D341Med (cell line): Measurements from ENCODE around the gene PRKAG1.

ENCODE experiments used
- DNase-seq: peaks from one replicate; pipeline ENCODE4 v3.0.0; 2012; ENCODE audit warnings: low spot score

The PRKAG1 gene

DNA sequence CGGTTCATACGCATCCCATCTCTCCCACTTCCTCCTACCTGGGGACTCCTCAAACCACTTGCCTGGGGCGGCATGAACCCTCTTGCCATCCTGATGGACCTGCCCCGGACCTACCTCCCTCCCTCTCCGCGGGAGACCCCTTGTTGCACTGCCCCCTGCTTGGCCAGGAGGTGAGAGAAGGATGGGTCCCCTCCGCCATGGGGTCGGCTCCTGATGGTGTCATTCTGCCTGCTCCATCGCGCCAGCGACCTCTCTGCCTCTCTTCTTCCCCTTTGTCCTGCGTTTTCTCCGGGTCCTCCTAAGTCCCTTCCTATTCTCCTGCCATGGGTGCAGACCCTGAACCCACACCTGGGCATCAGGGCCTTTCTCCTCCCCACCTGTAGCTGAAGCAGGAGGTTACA is 36.8 kb downstream of the PRKAG1 start:
- no peak for DNase-seq

DNA sequence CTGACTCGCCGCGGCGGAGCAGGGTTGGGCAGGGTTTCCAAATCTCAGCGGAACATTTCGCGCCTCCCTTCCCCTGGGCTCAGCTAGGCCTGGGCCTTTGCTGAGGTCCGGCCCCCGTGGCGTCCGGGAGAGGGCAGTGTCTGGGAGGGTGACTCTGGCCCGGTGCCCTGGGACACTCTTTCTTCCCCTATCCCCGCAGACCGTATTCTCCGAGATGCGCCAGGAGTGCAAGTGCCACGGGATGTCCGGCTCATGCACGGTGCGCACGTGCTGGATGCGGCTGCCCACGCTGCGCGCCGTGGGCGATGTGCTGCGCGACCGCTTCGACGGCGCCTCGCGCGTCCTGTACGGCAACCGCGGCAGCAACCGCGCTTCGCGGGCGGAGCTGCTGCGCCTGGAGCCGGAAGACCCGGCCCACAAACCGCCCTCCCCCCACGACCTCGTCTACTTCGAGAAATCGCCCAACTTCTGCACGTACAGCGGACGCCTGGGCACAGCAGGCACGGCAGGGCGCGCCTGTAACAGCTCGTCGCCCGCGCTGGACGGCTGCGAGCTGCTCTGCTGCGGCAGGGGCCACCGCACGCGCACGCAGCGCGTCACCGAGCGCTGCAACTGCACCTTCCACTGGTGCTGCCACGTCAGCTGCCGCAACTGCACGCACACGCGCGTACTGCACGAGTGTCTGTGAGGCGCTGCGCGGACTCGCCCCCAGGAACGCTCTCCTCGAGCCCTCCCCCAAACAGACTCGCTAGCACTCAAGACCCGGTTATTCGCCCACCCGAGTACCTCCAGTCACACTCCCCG is 37.4 kb downstream of the PRKAG1 start:
- DNase-seq = peak; percentile 60

DNA sequence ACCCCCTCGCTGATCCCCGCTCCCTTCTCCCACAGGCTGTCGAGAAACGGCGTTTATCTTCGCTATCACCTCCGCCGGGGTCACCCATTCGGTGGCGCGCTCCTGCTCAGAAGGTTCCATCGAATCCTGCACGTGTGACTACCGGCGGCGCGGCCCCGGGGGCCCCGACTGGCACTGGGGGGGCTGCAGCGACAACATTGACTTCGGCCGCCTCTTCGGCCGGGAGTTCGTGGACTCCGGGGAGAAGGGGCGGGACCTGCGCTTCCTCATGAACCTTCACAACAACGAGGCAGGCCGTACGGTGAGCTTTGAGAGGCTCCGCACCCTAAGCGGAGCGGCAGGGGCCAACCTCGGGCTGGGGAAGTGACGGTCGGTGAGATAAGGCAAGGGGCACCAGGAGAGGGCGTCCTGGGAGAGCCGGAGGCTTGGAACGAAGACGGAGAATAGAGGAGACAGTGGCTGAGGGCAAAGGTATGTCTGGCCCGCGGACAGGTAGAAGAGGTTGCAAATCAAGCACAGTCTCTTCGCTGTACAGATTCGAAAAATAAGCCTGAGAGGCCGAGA is 38.1 kb downstream of the PRKAG1 start:
- DNase-seq = peak; percentile 69

DNA sequence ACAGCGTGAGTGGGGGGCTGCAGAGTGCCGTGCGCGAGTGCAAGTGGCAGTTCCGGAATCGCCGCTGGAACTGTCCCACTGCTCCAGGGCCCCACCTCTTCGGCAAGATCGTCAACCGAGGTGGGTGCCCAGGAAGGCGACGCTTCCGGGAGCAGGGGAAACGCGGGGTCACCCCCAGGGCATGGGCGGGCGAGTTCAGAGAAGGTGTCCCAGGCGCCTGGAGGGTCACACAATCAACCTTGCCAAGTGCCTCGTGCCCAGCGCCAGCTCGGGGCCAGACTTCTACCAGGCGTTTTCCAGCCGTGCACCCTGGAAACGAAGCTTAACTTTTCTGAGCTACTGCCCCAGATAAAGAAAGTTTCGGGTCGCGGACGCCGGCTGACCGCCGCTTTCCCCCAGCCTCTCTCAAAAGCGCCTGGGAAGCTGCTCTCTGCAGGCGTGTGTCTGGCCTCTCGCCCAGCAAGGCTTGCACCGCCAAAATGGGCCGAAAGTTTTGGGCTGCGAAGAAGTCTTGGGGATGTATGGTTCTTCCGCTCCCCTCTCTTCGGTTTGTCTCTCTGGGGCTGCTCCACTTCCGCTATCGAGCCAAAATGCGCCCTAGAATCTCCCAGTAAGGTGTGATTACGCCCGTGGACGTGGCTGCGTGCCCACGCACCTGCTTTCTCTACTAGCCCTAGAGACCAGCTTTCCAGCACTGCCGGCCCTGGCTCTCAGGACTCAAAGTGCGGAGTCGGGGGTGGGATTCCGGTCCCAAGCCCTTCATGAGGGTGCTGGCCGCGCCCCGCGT is 38.8 kb downstream of the PRKAG1 start:
- DNase-seq = no peak

DNA sequence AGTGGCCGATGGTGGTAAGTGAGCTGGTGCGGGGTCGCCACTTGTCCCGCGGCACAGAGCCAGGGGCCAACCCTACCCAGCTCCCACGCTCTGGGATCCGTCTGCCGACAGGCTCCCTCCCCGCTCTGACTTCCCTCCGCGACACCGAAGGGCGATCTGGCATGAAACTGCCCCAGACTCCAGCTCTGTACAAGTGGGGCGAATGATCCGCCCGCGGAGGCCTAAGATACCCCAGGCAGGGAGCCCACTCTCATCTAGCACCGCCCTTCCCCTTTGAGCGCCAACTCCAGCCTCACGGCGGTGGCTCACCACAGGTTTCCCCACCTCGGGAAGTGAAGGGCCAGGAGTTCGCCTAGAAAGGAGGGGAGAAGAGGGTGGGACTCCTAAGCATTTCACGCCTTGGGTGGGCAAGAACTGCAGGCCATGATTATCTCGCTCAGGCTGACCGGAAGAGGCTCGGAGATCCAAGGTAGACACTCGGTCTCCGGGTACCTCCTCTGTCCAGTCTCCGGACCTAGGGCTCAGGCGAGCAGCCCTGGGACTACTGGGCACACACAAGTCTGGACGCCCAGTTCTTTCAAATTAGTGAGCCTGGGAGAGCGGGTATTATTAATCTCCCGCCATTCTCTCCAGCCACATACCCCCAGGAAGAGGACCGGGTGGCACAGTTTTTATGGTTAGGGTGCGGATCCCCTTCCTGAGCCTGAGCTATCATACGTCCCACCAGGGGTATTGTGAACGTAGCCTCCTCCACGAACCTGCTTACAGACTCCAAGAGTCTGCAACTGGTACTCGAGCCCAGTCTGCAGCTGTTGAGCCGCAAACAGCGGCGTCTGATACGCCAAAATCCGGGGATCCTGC is 39.6 kb downstream of the PRKAG1 start:
- DNase-seq = no peak

DNA sequence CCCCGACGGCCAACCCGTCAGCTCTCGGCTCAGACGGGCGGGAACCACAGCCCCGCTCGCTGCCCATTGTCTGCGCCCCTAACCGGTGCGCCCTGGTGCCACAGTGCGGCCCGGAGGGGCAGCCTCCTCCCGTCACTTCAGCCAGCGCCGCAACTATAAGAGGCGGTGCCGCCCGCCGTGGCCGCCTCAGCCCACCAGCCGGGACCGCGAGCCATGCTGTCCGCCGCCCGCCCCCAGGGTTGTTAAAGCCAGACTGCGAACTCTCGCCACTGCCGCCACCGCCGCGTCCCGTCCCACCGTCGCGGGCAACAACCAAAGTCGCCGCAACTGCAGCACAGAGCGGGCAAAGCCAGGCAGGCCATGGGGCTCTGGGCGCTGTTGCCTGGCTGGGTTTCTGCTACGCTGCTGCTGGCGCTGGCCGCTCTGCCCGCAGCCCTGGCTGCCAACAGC is 40.3 kb downstream of the PRKAG1 start, which contains the start of gene WNT1:
Gene WNT1, plus strand, starts transcription at position 32 of the 450 bp plus-strand sequence. Its CDS starts 329 bp downstream, at position 361.
- DNase-seq = peak; percentile 50

DNA sequence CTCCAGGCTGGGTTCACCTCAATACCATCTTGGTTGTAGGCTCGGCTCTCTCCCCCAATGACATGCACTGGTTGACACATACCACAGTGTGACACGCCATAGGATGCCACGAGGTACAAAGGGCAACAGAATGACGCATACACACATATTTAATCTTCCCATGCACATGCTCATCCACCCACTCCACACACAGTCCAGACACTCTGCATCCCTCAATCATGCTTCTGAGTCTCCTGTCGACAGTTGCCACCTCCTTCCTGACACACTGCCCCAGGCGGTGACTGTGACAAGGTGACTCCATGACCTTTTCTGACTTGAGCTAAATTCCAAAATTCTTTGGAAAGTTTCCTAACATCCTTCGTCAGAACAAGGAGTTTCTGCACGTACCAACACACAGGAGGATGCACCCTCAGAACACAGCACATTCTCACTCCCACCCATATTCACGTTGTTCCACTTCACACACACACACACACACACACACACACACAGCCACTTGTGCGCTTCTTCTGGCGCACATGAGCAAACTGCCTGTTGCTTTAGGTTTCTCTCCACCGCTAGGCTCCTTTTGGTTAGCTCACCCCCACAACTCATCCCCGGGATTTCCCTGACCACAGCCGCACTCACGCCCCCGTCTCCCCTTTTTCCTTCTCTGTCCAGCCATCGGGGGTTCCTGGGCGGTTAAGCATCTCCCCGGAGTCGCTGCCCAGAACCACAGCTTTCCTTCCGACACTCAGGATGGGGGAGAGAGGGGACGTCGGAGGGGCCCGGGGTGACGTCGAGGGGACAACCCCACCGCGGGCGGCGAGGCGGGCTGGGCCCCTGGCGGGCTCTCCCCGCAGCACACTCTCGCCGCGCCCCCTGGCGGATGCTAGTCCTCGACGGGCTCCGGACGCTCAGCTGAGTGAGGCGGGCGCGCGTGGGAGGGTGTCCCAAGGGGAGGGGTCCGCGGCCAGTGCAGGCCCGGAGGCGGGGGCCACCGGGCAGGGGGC is 41.0 kb downstream of the PRKAG1 start:
- peak; percentile 92 for DNase-seq

DNA sequence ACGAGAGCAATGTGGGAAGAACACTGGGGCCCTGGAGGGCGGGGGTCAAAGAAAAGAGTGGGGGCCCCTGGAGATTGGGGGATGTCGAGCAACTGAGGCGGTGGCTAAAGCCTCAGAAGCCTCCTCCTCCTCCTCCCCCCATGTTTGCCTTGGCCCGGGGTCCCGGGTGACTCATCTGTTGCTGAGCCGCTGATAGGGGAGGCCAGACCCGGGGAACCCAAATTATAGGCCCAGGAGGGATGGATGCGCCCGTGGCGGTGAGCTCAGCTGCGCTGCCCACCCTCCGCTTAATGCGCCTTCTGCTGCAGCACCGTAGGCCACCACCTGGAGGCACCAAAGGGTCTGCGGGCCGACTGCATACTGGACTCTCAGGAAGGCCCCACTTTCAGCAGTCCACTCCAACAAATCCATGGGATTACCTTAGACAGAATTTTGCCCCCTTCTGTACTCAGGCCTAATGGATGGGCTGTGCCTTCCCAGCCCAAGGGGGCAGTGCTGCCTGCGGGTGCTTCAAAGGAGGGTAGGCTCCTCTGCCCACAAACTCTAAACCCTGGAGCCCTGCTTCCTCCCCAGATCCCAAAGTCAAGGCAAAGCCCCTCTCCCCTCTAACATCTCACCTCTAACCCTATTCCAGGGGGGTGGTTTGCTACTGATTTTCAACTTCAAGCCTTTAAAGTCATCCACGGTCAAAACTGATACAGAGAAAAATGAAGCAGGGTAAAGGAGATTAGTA is 44.5 kb downstream of the PRKAG1 start:
- DNase-seq = peak; percentile 70

DNA sequence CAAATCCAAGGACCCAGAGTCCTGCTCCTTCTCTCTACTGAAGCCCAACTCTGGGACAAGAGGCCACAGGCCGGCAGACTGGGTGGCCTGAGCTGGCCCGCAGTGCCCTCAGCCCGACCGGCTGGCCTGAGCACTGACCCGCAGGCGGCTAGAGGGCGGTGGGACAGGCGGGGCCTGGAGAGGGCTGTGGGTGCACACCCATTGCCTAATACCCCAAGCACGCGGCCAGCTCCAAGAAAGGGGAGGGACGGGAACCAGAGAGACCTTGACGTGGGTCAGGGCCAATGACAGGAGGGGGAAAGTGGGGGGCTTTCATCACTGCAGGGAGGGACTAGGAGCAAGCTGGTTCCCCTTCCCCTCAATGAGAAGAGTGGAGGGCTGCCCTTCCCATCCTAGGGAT is 45.0 kb downstream of the PRKAG1 start:
- no peak for DNase-seq

DNA sequence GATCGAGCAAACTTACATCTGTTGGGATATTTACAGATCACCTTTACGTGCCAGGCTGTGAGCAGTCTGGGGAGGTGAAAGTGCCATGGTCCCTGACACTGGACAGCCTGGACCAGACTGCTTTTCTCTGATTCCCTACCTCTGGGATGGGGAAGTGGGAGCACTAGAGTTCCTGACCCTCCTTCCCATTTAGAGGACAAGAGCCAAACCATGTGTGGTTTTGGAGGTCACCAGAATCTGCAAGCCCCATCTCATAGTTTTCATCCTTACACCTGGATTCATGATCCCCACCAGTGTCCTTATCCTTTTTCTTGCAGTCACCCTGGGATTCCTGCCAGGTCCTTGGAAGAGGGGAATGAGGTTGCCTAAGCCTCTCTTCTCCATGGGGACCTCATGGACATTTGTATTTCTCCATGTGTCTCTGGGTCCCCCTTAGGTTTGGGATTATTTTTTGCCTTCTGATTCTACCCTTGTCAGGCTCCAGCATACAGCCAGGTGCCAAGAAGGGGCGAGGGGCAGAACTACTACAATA is 45.6 kb downstream of the PRKAG1 start:
- DNase-seq = no peak

DNA sequence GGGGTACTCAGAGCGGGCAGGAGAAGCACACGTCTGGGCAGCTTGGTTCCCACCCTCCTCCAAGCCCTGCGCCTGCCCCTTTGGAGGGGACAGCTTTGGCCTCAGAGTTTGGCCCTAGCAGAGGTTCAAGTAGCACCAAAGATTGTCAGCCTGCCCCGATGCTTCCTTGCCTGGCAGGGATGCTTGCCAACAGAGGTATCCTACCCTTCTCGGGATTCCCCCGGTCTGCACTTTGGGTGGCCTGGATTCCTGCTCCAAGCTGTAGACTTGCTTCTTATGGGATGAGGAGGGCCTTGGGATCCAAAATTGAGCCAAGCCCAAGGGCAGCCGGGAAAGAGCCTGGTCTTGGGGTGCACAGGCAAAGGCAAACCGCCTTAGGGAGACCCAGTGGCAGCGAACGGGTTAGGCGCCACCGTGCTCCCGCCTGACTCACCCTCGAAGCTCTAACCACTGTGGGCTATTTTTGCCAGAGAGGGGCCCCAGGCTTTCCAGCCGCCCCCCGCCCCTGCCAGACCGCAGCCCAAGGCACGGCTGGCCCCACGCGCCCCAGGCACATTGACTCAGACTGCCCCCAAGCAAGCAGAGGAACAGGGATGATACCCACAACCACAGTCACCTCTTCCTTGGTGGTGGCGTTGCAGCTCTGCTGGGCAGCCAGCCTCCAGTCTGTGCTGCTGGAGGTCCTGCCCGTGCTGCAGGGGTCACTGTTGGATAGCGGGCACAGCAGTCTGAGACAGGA is 46.2 kb downstream of the PRKAG1 start:
- DNase-seq = no peak

DNA sequence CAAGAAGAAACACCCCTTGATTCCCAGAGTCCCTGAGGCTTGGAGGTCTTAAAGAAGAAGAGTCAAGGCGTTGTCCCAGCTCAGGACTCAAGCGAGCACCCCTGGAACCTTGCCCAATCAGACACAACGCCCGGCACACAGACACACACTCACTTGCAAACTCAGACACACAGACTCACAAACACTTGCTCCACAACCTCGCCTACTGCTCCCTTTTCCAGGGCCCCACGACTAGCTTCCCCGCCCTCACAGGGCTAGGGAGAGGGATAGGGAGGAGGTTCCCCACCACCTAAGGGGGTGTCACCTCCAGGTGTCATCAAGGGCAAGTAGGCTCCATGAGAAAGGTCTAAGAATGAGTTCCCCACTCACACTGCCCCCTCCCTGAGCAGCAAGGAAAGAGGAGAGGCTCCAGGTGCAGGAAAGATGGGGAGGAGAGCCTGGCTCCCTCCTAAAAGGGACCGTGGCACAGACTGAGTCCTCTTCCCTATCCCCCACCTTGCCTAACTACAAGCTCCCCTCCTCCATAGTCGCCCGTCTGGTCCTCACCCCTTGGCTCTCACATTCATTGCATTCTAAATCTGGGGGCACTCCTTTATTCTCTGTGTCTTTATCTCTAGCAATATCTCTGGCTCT is 47.8 kb downstream of the PRKAG1 start:
- DNase-seq = no peak

DNA sequence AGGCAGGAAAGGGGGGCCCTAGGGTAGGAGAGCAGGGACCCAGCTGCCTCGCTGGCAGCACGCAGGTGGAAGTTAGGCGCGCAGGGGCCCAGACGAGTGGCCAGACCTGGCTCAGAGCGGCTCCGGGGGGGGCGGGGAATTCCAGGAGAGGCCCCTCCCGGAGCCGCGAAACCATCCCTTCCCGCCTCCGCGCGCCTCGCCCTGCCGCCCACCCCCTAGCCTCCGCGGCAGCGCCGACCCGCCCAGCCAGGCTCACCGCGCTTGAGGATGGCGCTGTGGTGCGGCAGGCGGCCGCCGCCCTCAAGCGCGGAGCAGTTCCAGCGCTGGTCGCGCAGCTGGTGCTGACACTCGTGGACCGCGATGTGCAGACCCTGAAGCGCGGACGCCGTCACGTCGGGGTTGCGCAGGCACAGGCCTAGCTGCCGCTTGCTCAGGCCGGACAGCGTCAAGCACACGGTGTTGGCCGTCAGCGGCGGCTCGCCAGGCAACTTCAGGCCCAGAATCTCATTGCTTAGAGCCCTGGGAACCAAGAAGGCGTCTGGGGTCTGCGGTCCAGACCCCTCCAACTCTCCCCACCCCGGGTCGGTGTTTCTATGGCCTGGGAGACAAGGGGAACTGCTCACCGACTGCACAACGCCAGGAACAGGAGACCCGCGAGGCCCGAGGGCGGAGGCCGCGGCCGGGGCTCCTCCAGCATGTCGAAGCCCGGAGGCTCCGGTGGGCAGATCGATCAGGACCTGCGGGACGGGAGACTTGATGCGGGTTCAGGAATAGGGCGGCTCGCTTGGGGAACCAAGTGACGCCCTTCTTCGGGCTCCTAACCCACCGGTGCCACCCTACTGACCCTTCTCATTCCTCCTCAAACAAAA is 48.5 kb downstream of the PRKAG1 start:
- DNase-seq = peak; percentile 61

DNA sequence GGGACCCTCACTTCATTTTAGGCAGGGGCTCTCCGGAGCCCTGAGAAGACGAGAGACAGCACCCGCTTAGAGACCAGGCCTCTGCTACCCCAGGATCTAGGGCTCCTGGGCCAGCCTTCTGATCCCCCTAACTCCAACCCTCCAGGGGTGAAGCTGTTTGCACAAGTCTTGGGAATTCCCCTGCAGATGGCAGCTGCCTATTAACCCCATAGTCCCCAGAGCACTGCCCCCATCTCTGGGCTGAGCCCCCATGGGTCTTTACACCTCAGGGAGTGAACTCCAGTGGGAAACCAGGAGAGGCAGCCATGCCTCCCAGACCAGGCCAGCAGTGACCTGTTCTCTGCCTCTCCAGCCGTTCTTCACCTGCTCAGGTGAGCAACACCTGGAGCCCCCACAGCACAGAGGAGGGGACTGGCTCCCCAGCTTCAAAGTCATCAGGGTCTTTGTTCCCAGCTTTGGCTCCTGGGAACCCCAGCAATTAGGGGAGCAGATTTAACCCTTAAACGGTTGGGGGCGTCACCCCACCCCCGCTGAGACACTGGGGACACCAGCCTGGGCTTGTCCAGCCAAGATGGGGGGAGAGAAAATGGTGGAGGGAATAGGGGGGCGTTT is 49.3 kb downstream of the PRKAG1 start:
- no peak for DNase-seq

DNA sequence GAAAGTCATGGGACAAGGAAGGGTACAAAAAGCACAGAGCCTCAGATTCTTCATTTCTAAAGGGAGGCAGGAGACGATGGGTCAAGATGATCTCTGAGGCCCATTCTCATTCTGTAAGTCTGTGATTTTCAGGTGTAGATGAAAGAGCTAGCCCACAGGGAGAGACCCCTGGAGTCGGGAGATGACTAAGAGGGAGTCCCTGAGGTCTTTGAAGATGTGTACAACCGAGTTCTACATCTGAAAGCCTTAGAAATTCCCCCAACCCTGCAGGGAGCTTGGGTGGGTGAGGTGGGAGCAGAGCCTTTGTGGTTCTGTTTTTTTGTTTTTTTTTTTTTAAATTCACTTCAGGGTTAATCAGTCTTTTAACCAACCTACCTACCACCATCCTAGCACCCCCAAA is 50.1 kb downstream of the PRKAG1 start:
- no peak for DNase-seq

DNA sequence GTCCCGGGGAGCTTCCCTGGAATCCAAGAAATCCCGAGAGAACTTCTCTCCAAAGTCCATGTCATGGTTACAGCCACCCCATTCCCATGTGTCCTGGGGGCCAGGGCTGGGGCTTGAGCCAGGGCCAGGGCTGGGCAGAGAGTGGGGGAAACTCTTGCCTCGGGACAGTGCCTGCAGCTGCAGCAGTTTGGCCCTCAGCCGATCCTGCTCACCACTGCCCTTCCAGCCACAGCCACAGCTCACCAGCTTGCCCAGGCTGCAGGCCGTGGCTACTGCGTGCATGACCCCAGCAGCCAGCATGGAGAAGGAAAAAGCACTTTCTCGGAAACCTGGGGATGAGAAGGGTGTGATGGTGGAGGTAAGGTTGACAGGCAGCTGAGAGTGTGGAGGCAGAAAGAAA is 50.6 kb downstream of the PRKAG1 start:
- no peak for DNase-seq
